GM19452 (cell line): ENCODE results near the gene MSH3.
"Not testable (repeated sequence)": the region's sequence is repeated elsewhere in the genome, so short reads cannot be mapped to it uniquely, and the experiment has no call there.

Experiments
- ATAC-seq: cut with Tn5 transposase; IDR thresholded peaks from one replicate; pipeline ENCODE4 v1.9.1; 2021; ENCODE audit not compliant: unreplicated experiment

The MSH3 gene

DNA sequence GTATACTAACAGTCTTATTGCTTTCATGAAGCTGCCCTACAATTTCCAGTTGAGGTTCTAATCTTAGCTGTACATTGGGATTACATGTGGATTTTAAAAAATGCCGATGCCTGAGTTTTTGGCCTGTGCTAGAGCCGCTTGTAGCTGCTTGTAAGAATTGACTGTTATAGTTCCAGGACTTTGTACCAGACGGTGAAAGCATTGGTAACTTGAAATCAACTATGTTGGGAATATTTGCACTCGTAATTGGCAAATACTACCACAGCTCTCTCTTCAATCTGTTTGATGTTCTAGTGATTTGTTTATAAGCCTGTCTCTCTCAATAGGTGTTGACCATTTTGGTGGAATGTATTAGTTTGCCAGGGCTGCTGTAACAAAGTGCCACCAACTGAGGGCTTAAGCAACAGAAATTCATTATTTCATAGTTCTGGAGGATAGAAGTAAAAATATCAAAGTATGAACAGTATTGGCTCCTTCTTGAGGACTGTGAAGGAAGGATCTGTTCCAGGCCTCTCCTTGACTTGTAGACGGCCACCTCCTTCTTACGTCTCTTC lies 50.8 kb downstream of the MSH3 start:
- no peak for ATAC-seq

DNA sequence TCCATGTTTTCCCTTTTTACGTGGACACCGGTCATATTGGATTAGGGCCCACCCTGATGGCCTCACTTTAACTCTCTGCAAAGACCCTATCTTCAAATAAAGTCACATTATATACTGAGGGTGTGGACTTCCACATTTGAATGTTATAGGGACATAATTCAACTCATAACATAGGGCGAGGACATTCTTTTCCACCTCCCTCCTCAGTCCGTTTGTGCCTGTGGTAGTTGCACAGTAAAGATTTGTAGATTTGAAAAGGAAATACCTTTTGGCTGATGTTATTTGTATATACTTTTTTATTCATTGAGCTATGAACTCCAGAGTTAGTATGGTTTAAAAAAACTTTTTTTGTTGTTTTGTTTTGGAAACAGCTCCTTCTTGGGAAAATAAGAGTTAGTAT lies 51.3 kb downstream of the MSH3 start:
- ATAC-seq: no peak

DNA sequence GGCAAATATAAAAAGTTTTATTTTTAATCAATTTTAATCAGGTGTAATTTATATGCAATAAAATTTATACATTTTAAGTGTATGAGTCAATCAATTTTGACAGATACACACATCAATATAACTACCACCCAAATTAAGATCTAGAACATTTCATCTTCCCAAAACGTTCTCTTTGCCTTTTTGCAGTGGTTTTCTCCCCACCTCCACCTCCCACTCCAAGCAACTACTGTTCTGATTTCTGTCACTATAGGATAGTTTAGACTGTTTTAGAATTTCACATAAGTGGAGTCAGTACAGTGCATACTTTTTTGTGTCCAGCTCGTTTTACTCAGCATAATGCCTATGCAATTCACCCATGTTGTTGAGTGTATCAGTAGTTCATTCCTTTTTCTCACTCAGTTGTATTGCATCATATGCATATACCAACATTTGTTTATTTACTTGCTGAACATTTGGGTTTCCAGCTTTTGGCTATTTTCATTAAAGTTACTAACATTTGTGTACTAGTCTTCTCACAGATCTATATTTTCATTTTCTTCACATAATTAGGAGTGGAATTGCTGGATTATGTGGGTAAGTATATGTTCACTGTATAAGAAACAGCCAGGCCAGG lies 52.5 kb downstream of the MSH3 start:
- ATAC-seq: no peak

DNA sequence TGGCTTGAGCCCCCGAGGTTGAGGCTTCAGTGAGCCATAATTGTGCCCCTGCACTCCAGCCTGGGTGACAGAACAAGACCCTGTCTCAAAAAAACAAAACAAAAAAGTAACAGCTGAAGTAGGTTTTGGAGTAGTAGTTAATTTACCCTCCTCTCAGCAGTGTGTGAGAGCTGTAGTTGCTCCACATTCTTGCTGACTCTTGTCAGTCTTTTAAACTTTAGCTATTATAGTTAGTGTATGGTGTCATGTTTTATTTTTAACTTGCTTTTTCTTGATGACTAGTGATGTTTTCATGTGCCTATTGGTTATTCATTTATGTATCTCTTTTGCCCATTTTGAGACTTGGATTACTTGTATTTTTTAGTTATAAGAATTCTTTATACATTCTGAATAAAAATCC lies 53.2 kb downstream of the MSH3 start:
- ATAC-seq: no peak

DNA sequence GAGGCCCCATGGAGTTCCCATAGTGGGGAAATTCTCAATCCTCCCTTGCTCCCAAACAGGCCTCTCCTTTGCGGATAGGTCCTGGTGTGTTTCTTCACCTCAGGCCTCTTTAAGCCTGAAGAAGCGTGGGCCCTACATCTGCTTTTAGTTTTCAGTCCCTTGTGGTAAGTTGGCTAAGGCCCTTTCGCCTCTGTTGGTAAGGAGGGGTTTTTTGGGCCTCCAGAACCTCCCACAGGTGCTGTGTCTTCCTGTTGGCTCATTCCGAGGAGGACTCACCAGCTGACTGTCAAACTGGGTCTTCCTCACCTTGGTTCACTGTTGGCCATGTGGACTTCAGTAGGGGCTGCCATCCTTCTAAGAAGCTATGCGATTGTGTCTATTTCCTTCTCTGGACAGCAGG lies 56.8 kb downstream of the MSH3 start:
- ATAC-seq: no peak

DNA sequence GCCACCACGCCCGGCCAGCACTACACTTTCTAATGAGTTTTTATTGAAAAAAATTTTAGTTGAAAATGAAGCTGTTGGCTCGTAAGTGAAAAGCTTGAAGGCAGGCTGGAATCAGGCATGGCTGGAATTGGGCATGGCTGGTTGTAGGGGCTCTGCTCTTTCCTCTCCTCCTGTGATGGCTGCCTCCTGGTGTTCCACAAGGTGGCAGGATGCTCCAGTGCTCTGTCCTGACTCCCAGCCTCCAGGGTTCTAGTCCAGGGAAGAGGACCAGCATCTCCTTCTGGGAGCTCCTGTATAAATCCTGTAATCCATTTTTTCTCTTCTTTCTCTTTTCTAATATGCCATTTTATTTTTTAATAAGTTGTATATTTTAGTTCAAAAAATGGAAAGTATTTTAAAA lies 57.5 kb downstream of the MSH3 start:
- no peak for ATAC-seq

DNA sequence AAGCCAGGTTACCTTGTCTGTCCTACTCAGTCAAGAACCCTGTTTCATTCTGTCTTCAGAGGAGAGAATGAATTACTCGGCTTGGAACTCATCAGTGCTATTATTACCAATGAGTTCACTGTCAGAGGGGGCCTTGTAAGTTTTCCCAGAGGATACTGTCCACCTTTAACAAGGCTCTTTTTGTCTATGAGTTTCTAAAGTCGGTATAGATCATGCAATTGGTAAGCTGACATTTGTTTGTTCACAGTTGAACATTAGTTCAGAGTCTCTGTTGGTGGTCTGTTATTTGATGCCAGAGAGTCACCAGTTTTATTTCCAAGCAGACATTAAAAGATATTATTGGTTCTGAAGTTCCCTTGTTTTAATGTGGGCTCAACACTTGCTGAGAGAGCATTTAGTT lies 58.5 kb downstream of the MSH3 start:
- ATAC-seq: no peak

DNA sequence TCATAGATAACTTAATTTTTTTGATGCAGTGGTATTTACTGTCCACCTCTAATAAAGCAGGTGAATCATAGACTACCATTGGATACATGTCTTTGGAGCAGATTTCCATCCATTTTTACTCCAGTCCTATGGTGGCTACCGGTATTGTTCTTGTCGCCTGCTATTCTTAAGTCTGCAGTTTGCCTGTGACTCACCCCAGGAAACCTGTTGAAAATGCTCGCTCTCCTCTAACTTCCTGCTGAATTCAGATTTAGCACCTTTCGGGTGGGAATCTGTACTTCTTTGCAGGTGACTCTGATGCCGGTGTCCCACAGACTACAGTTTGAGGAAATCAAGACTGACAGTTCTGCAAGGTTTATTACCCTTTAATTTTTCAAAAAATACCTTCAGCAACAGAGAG lies 59.2 kb downstream of the MSH3 start:
- no peak for ATAC-seq

DNA sequence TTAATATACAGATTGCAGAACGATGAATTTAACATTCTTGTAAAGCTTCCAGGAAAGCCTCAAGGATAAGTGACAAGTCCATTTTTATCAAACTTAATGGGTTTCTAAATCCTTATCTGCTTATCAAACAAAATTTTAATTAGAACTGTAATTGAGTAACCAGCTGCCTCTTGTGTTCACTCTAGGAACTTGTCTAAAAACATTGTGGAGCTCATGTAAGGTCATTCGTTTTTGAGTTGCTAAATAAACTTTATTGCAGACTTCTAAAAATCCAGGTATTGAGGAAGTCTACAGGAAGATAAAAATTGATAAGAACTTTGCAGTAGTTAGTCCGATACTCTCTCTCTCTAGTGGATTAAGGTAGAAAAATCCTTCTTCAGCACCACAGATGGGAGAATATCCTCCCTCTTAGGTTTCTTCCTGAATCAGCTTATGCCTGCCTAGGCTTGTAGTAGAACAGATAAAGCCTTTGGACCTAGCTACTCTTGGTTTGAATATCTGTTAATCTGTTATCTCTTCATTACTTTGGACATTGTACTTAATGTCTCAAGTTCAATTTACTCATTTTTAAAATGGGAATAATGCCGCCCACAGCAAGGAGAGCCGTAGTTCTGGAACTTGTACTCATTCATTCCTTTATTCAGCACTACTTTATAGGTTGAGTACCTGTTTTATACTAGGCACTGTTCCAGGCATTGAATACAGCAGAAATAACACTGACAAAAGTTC lies 60.3 kb downstream of the MSH3 start:
- no peak for ATAC-seq

DNA sequence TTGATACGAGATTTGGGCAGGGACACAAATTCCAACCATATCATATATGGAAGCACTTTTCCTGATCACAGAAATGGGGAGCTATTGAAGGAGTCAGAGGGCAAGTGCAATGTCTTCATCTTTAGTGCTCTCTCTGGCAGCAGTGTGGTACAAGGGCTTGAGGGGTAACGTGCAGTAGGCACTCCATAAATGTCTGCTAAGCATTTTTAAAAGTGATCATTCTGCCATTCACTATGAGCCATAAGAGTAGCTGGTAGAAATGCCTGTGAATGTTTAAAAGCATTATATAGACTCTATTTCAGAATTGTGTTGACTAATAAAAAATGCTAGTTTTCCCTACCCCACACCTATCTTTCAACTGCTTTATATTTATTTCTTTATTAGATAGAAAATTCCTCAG lies 61.4 kb downstream of the MSH3 start:
- no peak for ATAC-seq

DNA sequence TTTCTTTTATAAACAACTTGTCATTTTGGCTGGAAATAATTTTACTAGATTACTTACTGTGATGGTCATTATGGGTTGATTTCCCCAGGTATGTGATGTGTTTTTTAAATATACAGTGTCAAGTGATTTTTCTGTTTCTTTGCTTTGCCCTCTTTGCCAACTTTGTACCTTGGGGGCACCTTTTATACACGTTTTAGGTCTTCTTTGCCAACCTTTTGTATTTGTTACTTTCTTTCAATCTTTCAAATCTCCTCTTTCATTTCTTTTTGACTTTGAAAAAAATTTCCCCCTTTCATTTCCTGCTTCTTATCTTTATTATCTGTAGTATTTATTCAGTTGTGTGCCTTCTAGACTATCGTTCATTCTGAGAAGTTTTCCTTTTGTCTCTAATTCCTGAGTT lies 65.7 kb downstream of the MSH3 start:
- no peak for ATAC-seq

DNA sequence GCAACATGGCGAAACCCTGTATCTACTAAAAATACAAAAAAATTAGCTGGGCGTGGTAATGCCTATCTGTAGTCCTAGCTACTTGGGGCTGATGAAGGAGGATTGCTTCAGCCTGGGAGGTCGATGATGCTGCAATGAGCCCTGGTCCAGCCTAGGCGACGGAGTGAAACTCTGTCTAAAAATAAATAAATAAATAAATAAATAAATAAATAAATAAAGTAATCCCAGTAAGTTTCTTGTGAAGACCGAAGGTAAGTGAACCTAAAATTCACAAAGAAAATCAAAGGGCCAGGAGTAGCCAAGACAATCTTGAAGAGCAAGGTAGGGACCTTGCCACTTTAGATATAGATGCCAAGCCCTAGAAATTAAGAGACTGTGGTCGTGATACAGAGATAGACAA lies 68.5 kb downstream of the MSH3 start:
- no peak for ATAC-seq

DNA sequence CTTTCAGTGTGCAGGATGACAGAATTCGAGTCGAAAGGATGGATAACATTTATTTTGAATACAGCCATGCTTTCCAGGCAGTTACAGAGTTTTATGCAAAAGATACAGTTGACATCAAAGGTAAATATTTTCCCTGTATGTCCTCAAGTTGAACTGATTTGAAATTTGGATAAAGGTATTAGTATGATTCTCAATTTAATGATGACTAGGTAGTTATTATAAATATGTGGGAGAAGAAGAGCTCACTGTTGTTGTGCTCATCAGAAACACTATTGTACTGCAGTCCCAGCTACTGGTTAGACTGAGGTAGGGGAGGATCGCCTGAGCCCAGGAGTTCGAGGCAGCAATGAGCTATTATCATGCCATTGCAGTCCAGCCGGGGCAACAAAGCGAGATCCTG lies 71.0 kb downstream of the MSH3 start:
- no peak for ATAC-seq

DNA sequence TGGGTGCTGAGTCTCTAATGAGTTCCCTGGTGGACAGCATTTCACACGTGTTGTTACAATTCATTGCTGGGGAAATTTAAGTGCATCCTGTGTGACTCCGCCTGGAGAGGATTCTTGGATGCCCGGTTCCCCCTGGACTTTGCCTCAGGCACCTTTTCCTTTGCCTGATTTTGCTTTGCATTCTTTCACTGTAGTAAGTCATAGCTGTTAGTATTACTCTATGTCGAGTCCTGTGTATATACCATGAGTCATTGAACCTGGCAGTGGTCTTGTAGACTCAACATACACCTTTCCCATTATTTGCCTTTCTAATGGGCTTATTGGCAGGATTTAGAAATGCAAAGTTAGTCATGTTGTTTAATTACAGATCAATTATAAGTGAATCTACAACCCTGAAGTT lies 82.3 kb downstream of the MSH3 start:
- ATAC-seq: no peak

DNA sequence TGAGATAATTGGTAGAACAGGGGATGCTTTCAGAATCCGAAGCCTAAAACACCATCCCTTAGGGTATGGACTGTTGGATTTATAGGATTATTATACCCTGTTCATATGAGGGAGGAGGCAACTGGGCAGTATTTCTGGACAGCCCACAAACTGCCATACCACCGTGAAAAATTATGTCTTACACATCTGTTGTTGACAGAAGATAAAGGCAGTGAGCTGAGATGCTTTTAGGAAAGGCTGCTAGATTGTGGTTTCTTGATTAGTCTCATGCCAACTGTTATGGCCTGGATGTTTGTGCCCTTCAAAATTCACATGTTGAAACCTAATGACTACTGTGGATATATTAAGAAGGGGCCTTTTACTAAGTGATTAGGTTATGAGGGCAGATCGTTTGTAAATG lies 84.0 kb downstream of the MSH3 start:
- ATAC-seq: no peak

DNA sequence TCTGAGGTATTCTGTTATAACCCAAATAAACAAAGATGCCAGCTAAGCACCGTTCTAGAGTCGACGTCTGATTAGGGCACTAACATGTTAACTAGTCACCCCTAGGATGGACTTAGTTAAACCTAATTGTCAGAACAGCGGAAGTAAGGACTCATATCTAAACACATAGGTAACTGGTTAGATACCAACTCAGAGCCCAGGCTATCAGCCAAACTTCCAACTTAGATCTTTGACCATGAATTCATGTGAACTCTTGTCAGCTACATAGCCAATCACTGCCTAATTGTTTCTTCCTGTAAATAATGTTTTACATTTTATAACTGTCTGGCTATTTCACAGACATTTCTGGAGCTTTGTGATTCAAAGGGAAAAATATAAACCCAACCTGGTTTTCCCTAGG lies 84.6 kb downstream of the MSH3 start:
- ATAC-seq: no peak

DNA sequence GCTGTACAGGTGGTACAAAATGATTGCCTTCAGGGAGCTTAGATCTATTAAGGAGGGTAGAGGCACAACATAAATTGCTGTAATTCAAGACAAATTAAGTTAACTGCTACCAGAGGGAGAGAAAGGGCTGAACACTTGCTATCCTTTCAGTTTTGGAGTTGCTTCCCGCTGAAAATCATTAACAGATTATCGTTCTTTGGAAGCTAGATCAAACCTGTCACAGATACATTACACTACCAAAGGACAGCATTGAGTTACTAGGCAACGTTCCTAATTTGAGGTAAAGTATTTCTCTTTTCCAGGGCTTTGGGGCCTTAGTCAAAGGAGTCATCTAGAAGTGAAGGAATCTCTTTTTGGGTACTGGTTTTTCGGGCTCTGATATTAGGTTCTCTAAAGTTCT lies 85.0 kb downstream of the MSH3 start:
- no peak for ATAC-seq

DNA sequence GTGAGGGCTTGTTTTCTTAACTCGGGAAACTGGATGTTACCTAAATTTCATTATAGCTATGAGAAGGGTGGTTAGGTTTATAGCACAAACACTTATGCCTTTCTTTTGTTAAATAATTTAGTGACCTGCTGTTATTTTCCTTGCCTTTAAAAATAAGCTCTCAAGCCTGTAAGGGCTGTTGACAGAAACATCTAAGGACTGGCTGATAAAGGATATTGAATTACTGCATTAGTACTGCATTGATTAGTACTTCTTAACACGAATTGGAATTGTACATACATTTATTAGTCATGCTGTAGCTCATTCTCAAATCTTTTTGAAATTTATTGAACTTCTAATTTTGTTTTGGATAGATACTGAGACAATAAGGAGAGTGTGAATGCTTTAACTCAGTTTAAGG lies 85.4 kb downstream of the MSH3 start:
- no peak for ATAC-seq

DNA sequence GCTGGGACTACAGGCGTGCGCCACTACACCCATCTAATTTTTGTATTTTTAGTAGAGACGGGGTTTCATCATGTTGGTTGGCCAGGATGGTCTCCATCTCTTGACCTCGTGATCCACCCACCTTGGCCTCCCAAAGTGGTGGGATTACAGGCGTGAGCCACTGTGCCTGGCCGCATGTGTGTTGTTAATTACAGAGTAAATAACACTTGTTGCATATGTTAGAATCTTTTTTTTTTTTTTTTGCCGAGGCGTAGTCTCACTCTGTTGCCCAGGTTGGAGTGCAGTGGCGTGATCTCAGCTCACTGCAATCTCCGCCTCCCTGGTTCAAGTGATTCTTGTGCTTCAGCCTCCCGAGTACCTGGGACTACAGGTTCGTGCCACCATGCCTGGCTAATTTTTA lies 86.0 kb downstream of the MSH3 start:
- not testable (repeated sequence) for ATAC-seq

DNA sequence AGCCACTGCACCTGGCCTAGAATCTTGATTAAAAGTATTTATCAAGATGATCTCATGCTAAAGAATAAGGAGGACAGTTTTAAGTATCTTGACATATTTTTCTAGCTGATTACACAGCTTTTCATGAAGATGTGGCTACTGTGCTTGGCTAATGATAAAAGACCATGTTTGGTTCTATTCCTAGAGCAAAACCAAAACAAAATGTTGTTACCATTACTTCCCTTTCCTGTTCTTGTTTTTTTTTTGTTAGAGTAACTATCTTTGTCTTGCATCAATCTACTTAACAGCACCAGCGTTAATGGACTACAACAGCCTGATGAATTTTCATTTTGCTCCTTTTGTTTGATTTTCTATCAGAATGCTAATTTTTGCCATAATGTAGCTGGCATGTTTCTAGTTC lies 86.5 kb downstream of the MSH3 start:
- no peak for ATAC-seq

DNA sequence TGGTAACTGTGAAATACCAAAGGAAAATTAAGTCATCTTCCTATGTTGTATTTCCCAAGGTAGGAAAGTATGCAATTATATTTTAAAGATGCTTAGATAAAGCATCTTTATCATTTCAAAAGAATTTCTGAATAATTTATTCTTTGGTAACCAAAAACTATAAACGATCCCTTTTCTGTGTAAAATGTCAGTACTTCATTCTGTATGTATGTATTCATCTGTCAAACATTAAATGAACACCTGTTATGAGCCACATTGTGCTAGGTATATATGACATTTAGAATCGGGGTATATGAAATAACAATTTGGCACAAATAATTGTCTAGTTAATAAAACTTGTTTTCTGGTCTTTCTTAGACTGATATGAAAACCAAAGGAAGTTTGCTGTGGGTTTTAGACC lies 89.7 kb downstream of the MSH3 start:
- ATAC-seq: no peak

DNA sequence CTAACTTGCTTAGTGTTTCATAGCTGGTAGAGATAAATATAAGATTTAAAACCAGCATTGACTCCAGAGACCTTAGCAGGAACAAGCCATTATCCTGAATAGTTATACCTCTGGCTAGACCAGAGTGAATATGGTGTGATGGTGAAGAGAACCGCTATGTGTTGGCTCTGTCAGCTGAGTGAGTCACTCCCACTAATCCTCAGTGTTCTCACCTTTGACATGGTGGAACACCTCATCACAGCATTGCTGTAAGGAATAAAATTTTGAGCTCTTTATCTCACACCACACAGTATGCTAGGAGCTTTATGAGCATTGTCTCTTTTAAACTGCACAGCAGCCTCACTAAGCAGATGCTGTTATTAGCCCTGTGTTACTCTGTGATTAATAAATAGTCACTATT lies 91.0 kb downstream of the MSH3 start:
- ATAC-seq: no peak

DNA sequence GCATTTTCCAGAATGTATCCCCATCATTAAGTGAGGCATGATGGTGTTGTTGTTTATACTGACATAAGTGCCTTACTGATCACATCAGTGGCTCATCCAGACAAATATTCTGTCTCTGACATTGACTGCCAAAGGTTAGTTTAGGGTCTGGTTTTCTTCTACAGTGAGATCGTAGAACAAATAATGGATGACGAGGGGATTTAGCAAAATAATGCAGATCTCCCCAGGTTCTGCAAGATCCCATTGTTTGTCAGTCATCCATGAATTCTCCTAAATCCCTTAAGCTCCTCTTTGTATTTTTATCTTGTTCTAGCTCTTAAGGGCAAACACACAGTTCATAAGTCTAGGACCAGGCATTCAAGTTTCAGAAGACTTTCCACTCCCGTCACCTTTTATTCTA lies 93.5 kb downstream of the MSH3 start:
- no peak for ATAC-seq
